ENCODE measurements around the gene RIOK3. TPM values are rescaled to one million over a fixed set of nuclear protein-coding genes. Genes with fewer than 3 reads are reported as not detected.

The RIOK3 gene
- total RNA-seq, 2 donors from 2014 or later = 103 to 142 TPM

GRCh38 chr18:23512641-23513040 lies 59.6 kb downstream of the RIOK3 start:
- peak overlapping the region; percentile 80 for H3K27ac Mint-ChIP-seq
- no peak for ATAC-seq
- peaks cover 2% of the 10 kb centered on the region for H3K36me3 Mint-ChIP-seq (ENCODE audit: low read depth)
- peaks cover 11% of the 10 kb centered on the region for H3K4me1 Mint-ChIP-seq
- no peak for DNase-seq
- no peaks in the 10 kb centered on the region for H3K27me3 Mint-ChIP-seq
- H3K4me3 Mint-ChIP-seq = peak overlapping the region; percentile 55
- no peaks in the 10 kb centered on the region for H3K9me3 ChIP-seq (ENCODE audit: control insufficient read depth, low read length, poor library complexity, severe bottlenecking)

GRCh38 chr18:23515911-23516546 lies 62.9 kb downstream of the RIOK3 start:
- peaks cover 10% of the 10 kb centered on the region for H3K4me1 Mint-ChIP-seq
- no peaks in the 10 kb centered on the region for H3K27me3 Mint-ChIP-seq
- H3K36me3 Mint-ChIP-seq (ENCODE audit: low read depth) = peaks cover 2% of the 10 kb centered on the region

GRCh38 chr18:23519734-23520133 lies 66.6 kb downstream of the RIOK3 start:
- DNase-seq = no peak
- no peak for ATAC-seq
- H3K4me3 Mint-ChIP-seq = no peak overlapping the region
- no peak overlapping the region for H3K27ac Mint-ChIP-seq
- H3K36me3 Mint-ChIP-seq (ENCODE audit: low read depth) = peaks cover 5% of the 10 kb centered on the region
- H3K4me1 Mint-ChIP-seq = peaks cover 8% of the 10 kb centered on the region
- no peaks in the 10 kb centered on the region for H3K9me3 ChIP-seq (ENCODE audit: control insufficient read depth, low read length, poor library complexity, severe bottlenecking)
- no peaks in the 10 kb centered on the region for H3K27me3 Mint-ChIP-seq

More at GRCh38 chr18:23515911-23516546, 62.9 kb downstream of the RIOK3 start:
- H3K9me3 ChIP-seq (ENCODE audit: control insufficient read depth, low read length, poor library complexity, severe bottlenecking) = no peaks in the 10 kb centered on the region
- H3K27ac Mint-ChIP-seq = peak overlapping the region; percentile 32
- H3K4me3 Mint-ChIP-seq = no peak overlapping the region
- DNase-seq (peak; percentile 50 to 64 (median 54)), ATAC-seq (peak; percentile 98)

- H3K9me3 ChIP-seq (ENCODE audit: control insufficient read depth, low read length, poor library complexity, severe bottlenecking) = no peaks in the 10 kb centered on the region
- Mint-ChIP-seq H3K27me3 (no peaks in the 10 kb centered on the region), H3K4me3 (no peak overlapping the region), H3K4me1 (peaks cover 7% of the 10 kb centered on the region), H3K27ac (peak overlapping the region; percentile 49), H3K36me3 (ENCODE audit: low read depth) (peaks cover 2% of the 10 kb centered on the region)
- no peak for DNase-seq
- ATAC-seq = no peak
Observed at GRCh38 chr18:23521271-23521670, 68.2 kb downstream of the RIOK3 start.

- DNase-seq (no peak), ATAC-seq (no peak)
- Mint-ChIP-seq H3K36me3 (ENCODE audit: low read depth) (peaks cover 2% of the 10 kb centered on the region), H3K27ac (peak overlapping the region; percentile 49), H3K27me3 (no peaks in the 10 kb centered on the region), H3K4me1 (peaks cover 7% of the 10 kb centered on the region), H3K4me3 (no peak overlapping the region)
- H3K9me3 ChIP-seq (ENCODE audit: control insufficient read depth, low read length, poor library complexity, severe bottlenecking) = no peaks in the 10 kb centered on the region
Observed at GRCh38 chr18:23521907-23522306, 68.8 kb downstream of the RIOK3 start.

GRCh38 chr18:23523429-23524212 lies 70.5 kb downstream of the RIOK3 start:
- ATAC-seq = no peak
- Mint-ChIP-seq H3K4me1 (peaks cover 7% of the 10 kb centered on the region), H3K27me3 (no peaks in the 10 kb centered on the region), H3K27ac (peak overlapping the region; percentile 68), H3K36me3 (ENCODE audit: low read depth) (peaks cover 2% of the 10 kb centered on the region), H3K4me3 (no peak overlapping the region)
- H3K9me3 ChIP-seq (ENCODE audit: control insufficient read depth, low read length, poor library complexity, severe bottlenecking) = no peaks in the 10 kb centered on the region
- no peak for DNase-seq

- Mint-ChIP-seq H3K27me3 (no peaks in the 10 kb centered on the region), H3K36me3 (ENCODE audit: low read depth) (peaks cover 2% of the 10 kb centered on the region), H3K4me1 (peaks cover 7% of the 10 kb centered on the region), H3K4me3 (no peak overlapping the region), H3K27ac (peak overlapping the region; percentile 68)
- no peaks in the 10 kb centered on the region for H3K9me3 ChIP-seq (ENCODE audit: control insufficient read depth, low read length, poor library complexity, severe bottlenecking)
- DNase-seq = no peak
- no peak for ATAC-seq
Observed at GRCh38 chr18:23524213-23524707, 71.2 kb downstream of the RIOK3 start.

- Mint-ChIP-seq H3K27me3 (no peaks in the 10 kb centered on the region), H3K27ac (peak overlapping the region; percentile 47), H3K4me1 (peaks cover 7% of the 10 kb centered on the region), H3K4me3 (no peak overlapping the region), H3K36me3 (ENCODE audit: low read depth) (no peaks in the 10 kb centered on the region)
- no peaks in the 10 kb centered on the region for H3K9me3 ChIP-seq (ENCODE audit: control insufficient read depth, low read length, poor library complexity, severe bottlenecking)
- no peak for DNase-seq
- ATAC-seq = no peak
Observed at GRCh38 chr18:23526501-23527063, 73.5 kb downstream of the RIOK3 start.

GRCh38 chr18:23528580-23529472 lies 75.7 kb downstream of the RIOK3 start:
- Mint-ChIP-seq H3K27ac (peak overlapping the region; percentile 27), H3K27me3 (no peaks in the 10 kb centered on the region), H3K4me3 (no peak overlapping the region), H3K4me1 (peaks cover 4% of the 10 kb centered on the region), H3K36me3 (ENCODE audit: low read depth) (no peaks in the 10 kb centered on the region)
- ATAC-seq (no peak), DNase-seq (no peak)
- no peaks in the 10 kb centered on the region for H3K9me3 ChIP-seq (ENCODE audit: control insufficient read depth, low read length, poor library complexity, severe bottlenecking)

GRCh38 chr18:23529604-23530003 lies 76.5 kb downstream of the RIOK3 start:
- no peak for DNase-seq
- Mint-ChIP-seq H3K27ac (no peak overlapping the region), H3K4me3 (no peak overlapping the region), H3K4me1 (peaks cover 4% of the 10 kb centered on the region), H3K27me3 (no peaks in the 10 kb centered on the region), H3K36me3 (ENCODE audit: low read depth) (no peaks in the 10 kb centered on the region)
- ATAC-seq = no peak
- no peaks in the 10 kb centered on the region for H3K9me3 ChIP-seq (ENCODE audit: control insufficient read depth, low read length, poor library complexity, severe bottlenecking)

GRCh38 chr18:23530195-23530594 lies 77.1 kb downstream of the RIOK3 start:
- Mint-ChIP-seq H3K27ac (peak overlapping the region; percentile 21), H3K4me3 (no peak overlapping the region), H3K27me3 (no peaks in the 10 kb centered on the region), H3K4me1 (peaks cover 4% of the 10 kb centered on the region), H3K36me3 (ENCODE audit: low read depth) (no peaks in the 10 kb centered on the region)
- DNase-seq (no peak), ATAC-seq (no peak)
- no peaks in the 10 kb centered on the region for H3K9me3 ChIP-seq (ENCODE audit: control insufficient read depth, low read length, poor library complexity, severe bottlenecking)

GRCh38 chr18:23531912-23532311 lies 78.8 kb downstream of the RIOK3 start:
- DNase-seq = no peak
- Mint-ChIP-seq H3K27me3 (no peaks in the 10 kb centered on the region), H3K4me3 (no peak overlapping the region), H3K4me1 (peaks cover 2% of the 10 kb centered on the region), H3K27ac (peak overlapping the region; percentile 66), H3K36me3 (ENCODE audit: low read depth) (no peaks in the 10 kb centered on the region)
- no peaks in the 10 kb centered on the region for H3K9me3 ChIP-seq (ENCODE audit: control insufficient read depth, low read length, poor library complexity, severe bottlenecking)
- ATAC-seq = no peak
